LNCaP clone FGC (cell line): ENCODE results near the gene OPTC.

Source experiments
- DNase-seq: peaks from one replicate; pipeline ENCODE4 v3.0.0-alpha.2; 2011; ENCODE audit warnings: low read depth
- H3K4me3 ChIP-seq: 2 replicates; pipeline ENCODE4 v1.5.1; 2011; ENCODE audit warnings: mild to moderate bottlenecking, low read depth, low read length, control low read depth
- TF ChIP-seq, protein P1 (sequence below): IDR thresholded peaks from 2 replicates; pipeline ENCODE4 v1.5.1; 2012; ENCODE audit warnings: mild to moderate bottlenecking; ENCODE audit not compliant: control insufficient read depth, insufficient read depth; ENCODE audit errors: extremely low read depth

Gene OPTC

DNA sequence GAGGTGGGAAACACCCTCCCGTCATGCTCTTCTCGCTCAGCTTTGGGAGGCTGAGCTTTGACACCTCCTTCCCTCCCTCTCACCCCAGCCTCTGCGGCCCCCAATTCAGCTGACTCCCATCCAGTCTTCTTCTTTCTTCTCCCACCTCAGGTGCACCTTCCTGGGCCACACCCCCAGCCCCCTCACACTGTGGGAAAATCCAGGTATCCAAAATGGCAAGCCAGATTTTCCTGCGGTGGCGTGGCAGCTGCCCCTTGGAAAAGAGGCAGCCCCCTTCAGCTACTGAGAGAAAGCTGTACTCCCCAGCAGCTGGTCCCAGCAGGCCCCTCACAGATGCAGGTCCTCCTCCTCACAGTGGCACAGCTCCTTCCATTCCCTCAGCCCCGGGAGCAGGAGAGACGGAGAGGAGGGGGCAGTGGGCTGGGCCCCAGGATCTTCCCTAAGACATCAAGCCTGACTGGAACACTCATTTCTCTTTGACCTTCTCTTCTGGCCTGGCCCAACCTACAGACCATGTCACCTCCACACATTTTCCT, 61.6 kb downstream of the OPTC start:
- TF ChIP-seq, protein P1, sequence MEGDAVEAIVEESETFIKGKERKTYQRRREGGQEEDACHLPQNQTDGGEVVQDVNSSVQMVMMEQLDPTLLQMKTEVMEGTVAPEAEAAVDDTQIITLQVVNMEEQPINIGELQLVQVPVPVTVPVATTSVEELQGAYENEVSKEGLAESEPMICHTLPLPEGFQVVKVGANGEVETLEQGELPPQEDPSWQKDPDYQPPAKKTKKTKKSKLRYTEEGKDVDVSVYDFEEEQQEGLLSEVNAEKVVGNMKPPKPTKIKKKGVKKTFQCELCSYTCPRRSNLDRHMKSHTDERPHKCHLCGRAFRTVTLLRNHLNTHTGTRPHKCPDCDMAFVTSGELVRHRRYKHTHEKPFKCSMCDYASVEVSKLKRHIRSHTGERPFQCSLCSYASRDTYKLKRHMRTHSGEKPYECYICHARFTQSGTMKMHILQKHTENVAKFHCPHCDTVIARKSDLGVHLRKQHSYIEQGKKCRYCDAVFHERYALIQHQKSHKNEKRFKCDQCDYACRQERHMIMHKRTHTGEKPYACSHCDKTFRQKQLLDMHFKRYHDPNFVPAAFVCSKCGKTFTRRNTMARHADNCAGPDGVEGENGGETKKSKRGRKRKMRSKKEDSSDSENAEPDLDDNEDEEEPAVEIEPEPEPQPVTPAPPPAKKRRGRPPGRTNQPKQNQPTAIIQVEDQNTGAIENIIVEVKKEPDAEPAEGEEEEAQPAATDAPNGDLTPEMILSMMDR: no peak
- DNase-seq: no peak
- no peak overlapping the region for H3K4me3 ChIP-seq

DNA sequence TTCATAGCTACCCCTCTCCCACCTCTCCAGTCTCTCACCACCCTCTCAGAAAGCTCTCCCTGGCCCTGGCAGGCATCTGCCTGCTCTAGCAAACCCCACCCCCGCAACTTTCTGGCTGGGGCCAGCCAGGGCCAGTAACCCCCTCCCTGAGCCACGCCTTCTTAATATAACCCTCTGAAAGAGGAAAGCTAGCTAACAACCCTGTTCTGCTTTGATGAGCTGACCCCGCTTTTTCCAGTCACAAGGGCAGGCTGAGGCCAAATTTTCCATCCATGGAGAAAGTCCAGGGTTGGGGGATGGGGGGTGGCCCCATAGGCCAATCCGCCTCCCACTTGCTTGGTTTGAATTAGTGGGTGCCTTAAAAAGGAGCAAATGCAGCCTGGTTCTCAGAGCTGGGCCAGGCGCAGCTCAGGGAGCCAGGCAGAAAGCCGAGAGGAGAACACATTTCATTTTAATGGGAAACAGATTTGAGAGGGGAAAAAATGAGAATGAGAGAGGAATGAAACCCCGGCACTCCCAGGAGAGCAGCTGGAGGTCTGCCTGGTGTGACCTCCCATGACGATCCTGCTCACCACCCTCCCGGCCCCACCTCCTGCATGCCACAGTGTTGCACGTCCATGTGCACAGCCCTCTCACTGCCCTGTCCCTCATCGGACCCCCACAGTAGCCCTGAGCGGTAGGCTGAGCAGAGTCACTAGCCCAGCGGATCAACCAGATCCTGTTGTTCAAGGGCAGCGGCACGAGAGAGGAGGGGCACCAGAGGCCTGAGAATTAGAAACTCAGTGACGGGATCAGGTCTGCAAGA, 62.3 kb downstream of the OPTC start:
- H3K4me3 ChIP-seq: no peak overlapping the region
- TF ChIP-seq, protein P1: no peak
- no peak for DNase-seq

GRCh38 chr1:203557390-203557789, 63.4 kb downstream of the OPTC start:
- no peak for DNase-seq
- no peak overlapping the region for H3K4me3 ChIP-seq
- TF ChIP-seq, protein P1: no peak

- DNase-seq: no peak
- no peak overlapping the region for H3K4me3 ChIP-seq
- TF ChIP-seq, protein P1: no peak
Observed at GRCh38 chr1:203558064-203558760, 64.3 kb downstream of the OPTC start.
